Measurements from ENCODE around the gene CSRP1. TPM values are rescaled to one million over a fixed set of nuclear protein-coding genes. Genes with fewer than 3 reads are reported as not detected.
A peak's percentile ranks its signal among the peaks of the same experiment; 100 is the strongest.

CSRP1 gene
- total RNA-seq, 1 donor from 2014 or later: 729 TPM

GRCh38 chr1:201490708-201491131 lies 16.2 kb downstream of the CSRP1 start:
- no peaks in the 10 kb centered on the region for H3K27me3 ChIP-seq
- TF ChIP-seq POLR2AphosphoS5 (IDR thresholded peaks at IDR 0.05; ENCODE audit: insufficient read depth in 1 of 2, low read depth in 1 of 2) (no peak), POLR2A (IDR thresholded peaks at IDR 0.05) (no peak), CTCF (IDR thresholded peaks at IDR 0.05) (no peak)
- H3K36me3 ChIP-seq: peaks cover 0 to 24% of the 10 kb centered on the region in 2 donors
- H3K9me3 ChIP-seq: no peaks in the 10 kb centered on the region
- intact Hi-C loops (cut with DNase I): no loop called here
- H3K4me1 ChIP-seq: peaks cover 77% of the 10 kb centered on the region
- H3K4me3 ChIP-seq: no peak overlapping the region
- peak overlapping the region; percentile 93 for H3K27ac ChIP-seq
- no peak for DNase-seq (ENCODE audit: extremely low spot score in 2 of 2)

DNA sequence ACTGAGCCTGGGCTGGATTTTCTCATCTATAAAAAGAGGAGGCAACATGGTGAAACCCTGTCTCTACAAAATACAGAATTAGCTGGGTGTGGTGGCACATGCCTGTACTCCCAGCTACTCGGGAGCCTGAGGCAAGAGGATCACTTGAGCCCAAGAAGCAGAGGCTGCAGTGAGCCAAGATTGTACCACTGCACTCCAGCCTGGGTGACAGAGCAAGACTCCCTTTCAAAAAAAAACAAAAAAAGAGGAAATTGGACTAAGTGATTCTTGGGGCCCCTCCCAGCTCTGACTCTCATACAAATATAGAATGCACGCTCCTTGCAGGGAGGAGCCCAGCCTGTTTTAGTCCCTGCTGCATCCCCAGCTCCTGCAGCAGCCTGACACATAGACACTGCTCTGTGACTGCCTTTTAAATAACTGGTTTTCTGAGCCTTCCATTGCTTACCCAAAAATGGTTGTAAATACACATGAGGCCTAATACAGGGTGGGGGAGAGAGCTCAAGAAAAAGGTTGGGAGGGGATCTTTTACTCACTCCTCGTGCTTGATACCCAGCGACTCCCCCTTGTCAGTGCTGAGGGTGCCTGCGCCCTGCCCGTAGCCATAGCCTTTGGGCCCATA lies 17.2 kb downstream of the CSRP1 start:
- no peaks in the 10 kb centered on the region for H3K27me3 ChIP-seq
- no peak for DNase-seq (ENCODE audit: extremely low spot score in 2 of 2)
- H3K36me3 ChIP-seq: peaks cover 0 to 30% of the 10 kb centered on the region in 2 donors
- TF ChIP-seq CTCF (IDR thresholded peaks at IDR 0.05) (no peak), POLR2A (IDR thresholded peaks at IDR 0.05) (no peak), POLR2AphosphoS5 (IDR thresholded peaks at IDR 0.05; ENCODE audit: insufficient read depth in 1 of 2, low read depth in 1 of 2) (no peak)
- intact Hi-C loops (cut with DNase I): no loop called here
- no peak overlapping the region for H3K4me3 ChIP-seq
- H3K4me1 ChIP-seq: peaks cover 72% of the 10 kb centered on the region
- no peaks in the 10 kb centered on the region for H3K9me3 ChIP-seq
- peak overlapping the region; percentile 93 for H3K27ac ChIP-seq

DNA sequence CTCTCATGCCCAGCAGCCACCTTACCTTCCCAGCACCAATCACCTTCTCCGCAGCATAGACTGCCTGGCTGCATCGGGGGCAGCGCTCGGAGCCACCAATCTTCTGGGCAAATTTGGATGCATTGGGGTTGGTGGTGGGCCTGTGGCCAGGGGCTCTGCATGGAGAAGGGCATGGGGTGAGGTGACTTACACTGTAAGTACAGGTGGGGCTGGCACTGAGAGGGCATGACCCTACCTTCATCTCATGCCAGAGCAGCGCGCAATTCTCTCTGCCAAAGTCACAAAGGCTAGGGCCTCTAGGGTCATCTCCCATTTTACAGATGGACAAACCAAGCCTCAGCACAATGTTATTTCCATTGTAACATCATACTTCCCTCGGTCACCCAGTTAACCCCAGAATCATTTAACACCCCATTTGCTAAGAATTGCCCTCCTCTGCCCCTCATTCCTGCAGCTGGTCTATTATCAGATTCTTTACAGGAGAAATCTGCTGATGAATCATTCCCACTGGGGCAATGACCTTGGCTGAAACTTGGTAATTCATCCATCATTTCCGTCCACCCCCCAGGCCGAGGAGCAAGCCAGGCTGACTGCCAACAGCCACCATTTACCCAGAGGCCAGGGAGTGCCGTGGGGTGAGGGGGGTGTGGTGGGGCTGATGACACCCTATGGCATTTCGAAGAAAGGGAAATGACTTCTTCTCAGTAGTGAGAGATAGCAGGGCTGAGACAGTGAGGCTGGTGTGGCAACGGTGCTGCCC lies 17.9 kb downstream of the CSRP1 start:
- H3K36me3 ChIP-seq: peaks cover 0 to 37% of the 10 kb centered on the region in 2 donors

DNA sequence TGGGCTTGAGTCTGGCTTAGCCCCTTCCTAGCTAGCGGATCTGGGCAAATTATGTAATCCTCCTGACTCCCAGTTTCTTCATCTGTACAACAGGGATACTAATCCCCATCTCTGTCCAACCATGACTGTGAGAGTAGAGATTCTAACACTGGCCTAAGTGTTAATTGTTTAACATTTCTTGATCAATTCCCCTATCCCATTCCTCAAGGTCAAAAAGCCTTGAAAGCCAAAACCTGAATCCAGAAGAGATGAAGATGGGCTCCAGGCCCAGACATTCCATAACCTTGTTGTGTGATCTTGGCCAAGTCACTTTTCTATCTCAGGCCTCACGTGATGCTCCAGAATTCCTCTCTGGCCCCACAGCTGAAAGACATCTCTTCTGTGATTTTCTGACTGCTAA lies 19.2 kb downstream of the CSRP1 start:
- Histone ChIP-seq H3K9me3 (no peaks in the 10 kb centered on the region), H3K27me3 (no peaks in the 10 kb centered on the region), H3K4me3 (no peak overlapping the region), H3K4me1 (peaks cover 51% of the 10 kb centered on the region), H3K27ac (peak overlapping the region; percentile 74), H3K36me3 (peaks cover 0 to 37% of the 10 kb centered on the region in 2 donors)
- no peak for TF ChIP-seq POLR2AphosphoS5 (IDR thresholded peaks at IDR 0.05; ENCODE audit: insufficient read depth in 1 of 2, low read depth in 1 of 2)
- no peak for TF ChIP-seq POLR2A (IDR thresholded peaks at IDR 0.05)
- TF ChIP-seq CTCF (IDR thresholded peaks at IDR 0.05): no peak
- DNase-seq (ENCODE audit: extremely low spot score in 2 of 2): no peak
- intact Hi-C loops (cut with DNase I): no loop called here

More for the DNA sequence above, 17.9 kb downstream of the CSRP1 start:
- TF ChIP-seq POLR2A (IDR thresholded peaks at IDR 0.05) (no peak), POLR2AphosphoS5 (IDR thresholded peaks at IDR 0.05; ENCODE audit: insufficient read depth in 1 of 2, low read depth in 1 of 2) (peak in 1 of 2 donors; percentile 66)
- DNase-seq (ENCODE audit: extremely low spot score in 2 of 2): no peak
- intact Hi-C loops (cut with DNase I): no loop called here
- Histone ChIP-seq H3K4me3 (peak overlapping the region in 1 of 2 donors; percentile 2), H3K27ac (peak overlapping the region; percentile 74), H3K9me3 (no peaks in the 10 kb centered on the region), H3K27me3 (no peaks in the 10 kb centered on the region), H3K4me1 (peaks cover 64% of the 10 kb centered on the region)

GRCh38 chr1:201486187-201486586 lies 20.7 kb downstream of the CSRP1 start:
- H3K36me3 ChIP-seq: peaks cover 0 to 34% of the 10 kb centered on the region in 2 donors

More at GRCh38 chr1:201486187-201486586, 20.7 kb downstream of the CSRP1 start:
- peaks cover 51% of the 10 kb centered on the region for H3K4me1 ChIP-seq
- TF ChIP-seq POLR2A (IDR thresholded peaks at IDR 0.05): no peak
- no peak for TF ChIP-seq CTCF (IDR thresholded peaks at IDR 0.05)
- TF ChIP-seq POLR2AphosphoS5 (IDR thresholded peaks at IDR 0.05; ENCODE audit: insufficient read depth in 1 of 2, low read depth in 1 of 2): no peak
- intact Hi-C loops (cut with DNase I): no loop called here
- H3K4me3 ChIP-seq: no peak overlapping the region
- peak overlapping the region; percentile 42 for H3K27ac ChIP-seq
- DNase-seq (ENCODE audit: extremely low spot score in 2 of 2): no peak
- no peaks in the 10 kb centered on the region for H3K27me3 ChIP-seq
- no peaks in the 10 kb centered on the region for H3K9me3 ChIP-seq
